Panc1 (cell line): Measurements from ENCODE around the gene TSKU.

ENCODE experiments used
- POLR2AphosphoS5 ChIP-seq: IDR thresholded peaks from 2 replicates; pipeline ENCODE4 v1.6.1; 2012; ENCODE audit warnings: mild to moderate bottlenecking, low read depth, low read length, moderate library complexity
- TF ChIP-seq, protein P1 (sequence below): fragments of 450-650 bp; IDR thresholded peaks from 2 replicates; pipeline ENCODE4 v1.5.1; 2017; ENCODE audit warnings: mild to moderate bottlenecking

DNA sequence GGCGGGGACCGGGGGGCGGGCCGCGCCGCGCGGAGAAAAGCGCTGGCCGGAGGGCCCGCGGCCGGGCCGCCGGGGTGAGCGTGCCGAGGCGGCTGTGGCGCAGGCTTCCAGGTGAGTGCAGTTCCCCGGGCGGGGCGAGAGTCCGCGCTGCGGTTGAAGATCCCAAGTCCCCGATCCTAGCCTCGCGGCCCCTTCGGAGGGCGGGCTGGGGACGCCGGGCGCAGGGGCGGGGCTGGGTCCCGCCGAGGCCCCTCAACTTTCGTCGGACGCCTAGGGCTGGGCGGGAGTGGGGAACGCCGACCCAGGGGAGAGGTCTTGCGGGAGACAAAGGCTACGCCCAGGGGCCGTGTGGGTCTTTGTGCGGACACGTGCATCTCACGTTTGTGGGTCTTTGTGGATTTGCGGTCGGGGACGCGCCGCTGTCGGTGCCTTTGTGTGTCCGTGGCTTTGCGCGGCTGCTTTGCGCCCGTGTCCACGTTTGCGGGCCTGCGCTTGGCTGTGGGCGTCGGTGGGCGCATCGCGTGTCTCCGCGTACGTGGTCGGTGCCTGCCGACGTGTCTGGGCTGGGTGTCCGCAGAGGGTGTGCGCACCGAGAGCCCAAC lies at the start of gene TSKU:
- TF ChIP-seq, protein P1, sequence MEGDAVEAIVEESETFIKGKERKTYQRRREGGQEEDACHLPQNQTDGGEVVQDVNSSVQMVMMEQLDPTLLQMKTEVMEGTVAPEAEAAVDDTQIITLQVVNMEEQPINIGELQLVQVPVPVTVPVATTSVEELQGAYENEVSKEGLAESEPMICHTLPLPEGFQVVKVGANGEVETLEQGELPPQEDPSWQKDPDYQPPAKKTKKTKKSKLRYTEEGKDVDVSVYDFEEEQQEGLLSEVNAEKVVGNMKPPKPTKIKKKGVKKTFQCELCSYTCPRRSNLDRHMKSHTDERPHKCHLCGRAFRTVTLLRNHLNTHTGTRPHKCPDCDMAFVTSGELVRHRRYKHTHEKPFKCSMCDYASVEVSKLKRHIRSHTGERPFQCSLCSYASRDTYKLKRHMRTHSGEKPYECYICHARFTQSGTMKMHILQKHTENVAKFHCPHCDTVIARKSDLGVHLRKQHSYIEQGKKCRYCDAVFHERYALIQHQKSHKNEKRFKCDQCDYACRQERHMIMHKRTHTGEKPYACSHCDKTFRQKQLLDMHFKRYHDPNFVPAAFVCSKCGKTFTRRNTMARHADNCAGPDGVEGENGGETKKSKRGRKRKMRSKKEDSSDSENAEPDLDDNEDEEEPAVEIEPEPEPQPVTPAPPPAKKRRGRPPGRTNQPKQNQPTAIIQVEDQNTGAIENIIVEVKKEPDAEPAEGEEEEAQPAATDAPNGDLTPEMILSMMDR: no peak
- TF ChIP-seq POLR2AphosphoS5: 0 out of 2 replicates have a peak, but pooled peaks have one; percentile 28
